Measurements from ENCODE around the gene TUT4.

The TUT4 gene

GRCh38 chr1:52435211-52435610 lies 117.7 kb downstream of the TUT4 start:
- H3K36me3 ChIP-seq (ENCODE audit: insufficient read depth, low read length), result peaks cover 61% of the 10 kb centered on the region

GRCh38 chr1:52432807-52433206 lies 120.1 kb downstream of the TUT4 start:
- TF ChIP-seq CTCF (IDR thresholded peaks at IDR 0.05; ENCODE audit: low read length), result no peak
- no peak for TF ChIP-seq EZH2 (IDR thresholded peaks at IDR 0.05; ENCODE audit: borderline replicate concordance, low read length)
- Histone ChIP-seq H3K27me3 (ENCODE audit: insufficient read depth, low read length) (no peaks in the 10 kb centered on the region), H3K79me2 (ENCODE audit: insufficient read depth, low read length) (no peaks in the 10 kb centered on the region), H3K4me3 (ENCODE audit: low read depth, low read length, poor library complexity, severe bottlenecking) (no peak overlapping the region), H4K20me1 (ENCODE audit: insufficient read depth, low read length) (no peaks in the 10 kb centered on the region), H3K4me2 (ENCODE audit: low read length) (no peak overlapping the region), H3K27ac (ENCODE audit: low read depth, low read length, poor library complexity, severe bottlenecking) (no peak overlapping the region), H3K9me2 (ENCODE audit: low read depth, low read length) (no peaks in the 10 kb centered on the region), H2AFZ (ENCODE audit: low read length) (no peak overlapping the region), H3F3A (ENCODE audit: insufficient read depth, low read length) (no peaks in the 10 kb centered on the region), H3K9ac (ENCODE audit: low read length) (no peak overlapping the region), H3K9me3 (ENCODE audit: low read length) (no peaks in the 10 kb centered on the region), H3K36me3 (ENCODE audit: insufficient read depth, low read length) (peaks cover 41% of the 10 kb centered on the region), H3K4me1 (ENCODE audit: insufficient read depth, low read length, severe bottlenecking) (no peaks in the 10 kb centered on the region)

More at GRCh38 chr1:52435211-52435610, 117.7 kb downstream of the TUT4 start:
- Histone ChIP-seq H3K27ac (ENCODE audit: low read depth, low read length, poor library complexity, severe bottlenecking) (no peak overlapping the region), H2AFZ (ENCODE audit: low read length) (no peak overlapping the region), H3K9ac (ENCODE audit: low read length) (no peak overlapping the region), H3F3A (ENCODE audit: insufficient read depth, low read length) (no peaks in the 10 kb centered on the region), H3K4me2 (ENCODE audit: low read length) (no peak overlapping the region), H3K9me3 (ENCODE audit: low read length) (no peaks in the 10 kb centered on the region), H3K4me3 (ENCODE audit: low read depth, low read length, poor library complexity, severe bottlenecking) (no peak overlapping the region), H4K20me1 (ENCODE audit: insufficient read depth, low read length) (no peaks in the 10 kb centered on the region), H3K9me2 (ENCODE audit: low read depth, low read length) (no peaks in the 10 kb centered on the region), H3K27me3 (ENCODE audit: insufficient read depth, low read length) (no peaks in the 10 kb centered on the region), H3K4me1 (ENCODE audit: insufficient read depth, low read length, severe bottlenecking) (no peaks in the 10 kb centered on the region), H3K79me2 (ENCODE audit: insufficient read depth, low read length) (no peaks in the 10 kb centered on the region)
- no peak for TF ChIP-seq EZH2 (IDR thresholded peaks at IDR 0.05; ENCODE audit: borderline replicate concordance, low read length)
- TF ChIP-seq CTCF (IDR thresholded peaks at IDR 0.05; ENCODE audit: low read length), result no peak

- Histone ChIP-seq H3K4me2 (ENCODE audit: low read length) (no peak overlapping the region), H2AFZ (ENCODE audit: low read length) (no peak overlapping the region), H3K36me3 (ENCODE audit: insufficient read depth, low read length) (peaks cover 34% of the 10 kb centered on the region), H3K9me3 (ENCODE audit: low read length) (no peaks in the 10 kb centered on the region), H3K27me3 (ENCODE audit: insufficient read depth, low read length) (no peaks in the 10 kb centered on the region), H3K9ac (ENCODE audit: low read length) (no peak overlapping the region), H3K4me3 (ENCODE audit: low read depth, low read length, poor library complexity, severe bottlenecking) (no peak overlapping the region), H3K4me1 (ENCODE audit: insufficient read depth, low read length, severe bottlenecking) (no peaks in the 10 kb centered on the region), H3K9me2 (ENCODE audit: low read depth, low read length) (no peaks in the 10 kb centered on the region), H3F3A (ENCODE audit: insufficient read depth, low read length) (no peaks in the 10 kb centered on the region; the same call in 1 of the 2 replicates), H3K79me2 (ENCODE audit: insufficient read depth, low read length) (no peaks in the 10 kb centered on the region), H4K20me1 (ENCODE audit: insufficient read depth, low read length) (no peaks in the 10 kb centered on the region), H3K27ac (ENCODE audit: low read depth, low read length, poor library complexity, severe bottlenecking) (no peak overlapping the region)
- TF ChIP-seq EZH2 (IDR thresholded peaks at IDR 0.05; ENCODE audit: borderline replicate concordance, low read length) (no peak), CTCF (IDR thresholded peaks at IDR 0.05; ENCODE audit: low read length) (no peak)
Measured at GRCh38 chr1:52427152-52427551, 125.7 kb downstream of the TUT4 start.
